Stimulated activated CD8-positive, alpha-beta memory T cell treated with anti-CD3 and anti-CD28 coated beads, Interleukin-7, amount 100 ng/mL, for 4 hours (primary cell): ENCODE measurements around the gene IL16.
"Not testable (repeated sequence)": the region's sequence is repeated elsewhere in the genome, so short reads cannot be mapped to it uniquely, and the experiment has no call there.

Source experiments
- DNase-seq, 2 donors: peaks; one replicate each; pipeline ENCODE4 v3.0.0-alpha.2; 2020; ENCODE audit warnings: low read depth in 2 of 2

The IL16 gene

DNA sequence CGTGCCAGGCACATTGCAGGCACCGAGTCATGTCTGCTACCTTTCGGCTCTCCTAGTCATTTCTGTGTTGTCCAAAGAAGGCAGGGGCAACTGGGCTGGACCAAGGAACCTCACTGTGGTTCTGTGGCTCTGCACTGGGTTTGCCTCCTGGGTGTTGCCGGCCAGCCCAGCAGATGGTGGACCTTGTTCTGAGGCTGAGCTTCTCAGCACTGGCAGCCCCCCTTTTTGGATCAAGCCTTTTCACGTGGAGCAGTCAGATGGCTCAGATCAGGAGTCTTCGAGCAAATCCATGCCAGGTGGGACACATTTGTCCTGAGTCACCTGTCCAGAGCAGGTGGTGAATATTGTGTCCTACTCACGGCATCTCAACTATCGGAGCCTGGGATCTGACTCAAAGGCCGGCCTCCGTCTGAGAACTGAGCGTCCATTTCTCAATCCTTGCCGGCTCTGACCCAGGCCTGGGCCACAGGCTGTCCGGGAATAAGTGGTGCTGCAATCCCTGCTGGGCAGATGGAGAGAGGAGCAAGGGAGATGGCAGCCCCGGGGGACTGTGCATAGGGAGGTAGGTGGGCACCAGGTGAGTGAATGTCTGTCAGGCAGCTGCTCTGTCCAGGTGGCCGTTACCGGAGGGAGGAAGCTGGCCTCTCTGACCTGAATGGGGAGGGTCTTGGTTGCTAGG lies at the start of gene IL16:
IL16 (plus strand) TSS at position 304 of the 679 bp plus-strand sequence. CDS start 28,521 bp downstream, outside the sequence.
- no peak for DNase-seq

DNA sequence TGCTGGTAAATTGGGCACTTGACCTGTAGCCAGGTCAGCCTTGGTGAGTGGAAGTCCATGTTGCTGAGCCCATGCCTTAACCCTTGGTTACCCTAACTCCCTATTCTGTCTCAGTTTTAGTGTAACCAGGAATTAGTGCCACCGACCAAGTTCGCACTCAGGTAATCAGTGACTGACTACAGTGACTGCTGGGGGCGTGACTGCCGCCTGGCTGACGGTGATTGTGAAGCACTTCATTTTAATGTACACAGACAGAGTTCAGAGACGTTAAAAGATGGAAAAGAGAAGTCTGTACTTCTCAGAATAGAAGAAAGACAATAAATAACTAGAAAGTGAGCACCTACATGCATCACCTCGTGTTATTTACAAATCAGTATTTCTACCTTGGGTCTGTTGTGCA lies 45.3 kb upstream of the IL16 start:
- no peak for DNase-seq

GRCh38 chr15:81152339-81152738 lies 44.3 kb upstream of the IL16 start:
- DNase-seq: no peak

DNA sequence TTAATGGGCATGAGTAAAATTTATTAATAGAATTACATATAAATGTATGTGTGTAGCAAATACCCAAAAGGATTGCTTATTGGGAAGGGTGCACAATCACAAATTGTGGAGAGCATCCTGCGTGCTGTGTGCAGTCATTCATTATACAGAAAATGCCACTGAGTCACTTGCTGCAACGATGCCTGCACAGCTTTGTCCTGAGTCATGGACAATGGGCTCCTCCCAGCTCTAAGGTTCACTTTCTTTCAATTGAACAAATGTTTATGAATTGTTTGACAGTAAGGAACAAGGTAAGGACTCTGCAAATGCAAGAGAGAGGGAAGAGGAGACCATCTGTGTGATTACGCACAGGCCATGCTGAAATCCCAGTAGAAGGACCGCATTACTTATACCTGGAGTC lies 43.9 kb upstream of the IL16 start:
- no peak for DNase-seq

DNA sequence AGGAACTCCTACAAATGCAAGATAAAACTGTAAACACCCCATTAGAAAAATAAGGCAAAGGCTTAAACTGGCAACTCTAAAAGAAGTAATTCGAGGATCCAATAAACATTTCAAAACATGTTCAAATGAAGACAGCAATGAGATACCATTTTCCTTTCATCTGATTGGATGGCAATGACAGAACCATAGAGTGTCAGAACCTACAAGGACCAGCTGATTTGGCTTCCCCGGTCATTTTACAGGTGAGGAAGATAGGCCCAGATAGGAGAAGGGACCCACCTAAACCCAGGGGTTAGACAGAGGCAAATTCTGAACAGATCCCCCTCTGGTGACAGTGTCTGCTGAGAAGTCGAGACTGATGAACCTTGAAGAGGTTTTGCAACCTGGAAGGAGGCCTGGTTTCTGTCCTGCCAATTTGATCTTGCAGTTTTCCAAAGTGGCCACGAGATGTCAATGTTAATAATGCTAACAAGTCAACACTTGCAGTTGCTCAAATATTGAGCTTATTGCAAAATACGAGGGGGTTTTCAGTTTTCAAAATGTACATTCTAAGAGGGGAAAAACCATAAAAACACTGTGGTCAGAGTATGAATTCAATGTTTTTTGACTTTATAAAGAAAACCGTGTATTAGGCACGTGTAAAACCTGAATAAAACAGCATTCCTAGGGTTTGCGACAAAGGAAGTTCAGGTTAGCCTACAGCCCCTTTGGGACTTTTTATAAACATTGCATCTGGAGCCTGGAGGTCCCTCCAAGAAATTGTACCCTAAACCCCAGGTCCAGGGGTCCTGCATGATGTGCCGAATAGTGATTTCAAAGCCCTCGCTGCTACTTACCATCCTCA lies 41.1 kb upstream of the IL16 start:
- no peak for DNase-seq

DNA sequence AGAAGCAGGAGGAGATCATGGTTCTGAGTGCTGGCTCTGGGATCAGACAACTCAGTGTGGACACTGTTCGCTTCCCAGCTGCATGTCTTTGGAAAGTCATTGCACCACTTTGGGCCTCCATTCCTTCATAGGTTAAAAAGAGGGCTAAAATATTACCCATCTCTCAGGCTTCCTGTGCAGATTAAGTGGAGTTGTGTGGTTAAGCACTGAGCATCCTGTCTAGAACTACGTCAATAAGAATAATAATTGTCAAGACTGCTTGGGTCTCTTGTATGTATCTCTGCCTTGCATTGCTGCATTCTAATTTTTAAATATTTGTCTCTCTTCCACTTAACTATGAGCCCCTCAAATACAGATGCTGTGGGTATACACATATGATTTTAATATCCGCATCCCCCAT lies 40.4 kb upstream of the IL16 start:
- no peak for DNase-seq

- DNase-seq: no peak
These were observed 39.3 kb upstream of the IL16 start for GRCh38 chr15:81157195-81157938.

DNA sequence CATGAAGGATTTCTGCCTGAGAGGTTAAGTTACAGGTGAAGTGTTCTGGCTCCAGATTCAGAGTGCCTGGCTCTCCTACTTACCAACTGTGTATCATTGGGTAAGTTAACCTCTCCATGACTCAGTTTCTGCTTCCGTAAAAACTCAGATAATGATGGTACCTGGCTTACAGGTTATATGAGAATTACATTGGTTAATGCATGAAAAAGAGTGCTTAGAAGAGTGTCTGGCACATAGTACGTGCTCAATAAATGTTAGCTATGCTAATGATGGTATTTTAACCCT lies 38.8 kb upstream of the IL16 start:
- no peak for DNase-seq

DNA sequence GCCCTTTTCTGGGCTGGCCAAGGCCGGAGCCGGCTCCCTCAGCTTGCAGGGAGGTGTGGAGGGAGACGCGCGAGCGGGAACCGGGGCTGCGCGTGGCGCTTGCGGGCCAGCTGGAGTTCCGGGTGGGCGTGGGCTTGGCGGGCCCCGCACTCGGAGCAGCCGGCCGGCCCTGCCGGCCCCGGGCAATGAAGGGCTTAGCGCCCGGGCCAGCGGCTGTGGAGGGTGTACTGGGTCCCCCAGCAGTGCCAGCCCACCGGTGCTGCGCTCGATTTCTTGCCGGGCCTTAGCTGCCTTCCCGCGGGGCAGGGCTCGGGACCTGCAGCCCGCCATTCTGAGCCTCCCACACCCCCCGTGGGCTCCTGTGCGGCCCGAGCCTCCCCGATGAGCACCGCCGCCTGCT lies 38.1 kb upstream of the IL16 start:
- not testable (repeated sequence) for DNase-seq

DNA sequence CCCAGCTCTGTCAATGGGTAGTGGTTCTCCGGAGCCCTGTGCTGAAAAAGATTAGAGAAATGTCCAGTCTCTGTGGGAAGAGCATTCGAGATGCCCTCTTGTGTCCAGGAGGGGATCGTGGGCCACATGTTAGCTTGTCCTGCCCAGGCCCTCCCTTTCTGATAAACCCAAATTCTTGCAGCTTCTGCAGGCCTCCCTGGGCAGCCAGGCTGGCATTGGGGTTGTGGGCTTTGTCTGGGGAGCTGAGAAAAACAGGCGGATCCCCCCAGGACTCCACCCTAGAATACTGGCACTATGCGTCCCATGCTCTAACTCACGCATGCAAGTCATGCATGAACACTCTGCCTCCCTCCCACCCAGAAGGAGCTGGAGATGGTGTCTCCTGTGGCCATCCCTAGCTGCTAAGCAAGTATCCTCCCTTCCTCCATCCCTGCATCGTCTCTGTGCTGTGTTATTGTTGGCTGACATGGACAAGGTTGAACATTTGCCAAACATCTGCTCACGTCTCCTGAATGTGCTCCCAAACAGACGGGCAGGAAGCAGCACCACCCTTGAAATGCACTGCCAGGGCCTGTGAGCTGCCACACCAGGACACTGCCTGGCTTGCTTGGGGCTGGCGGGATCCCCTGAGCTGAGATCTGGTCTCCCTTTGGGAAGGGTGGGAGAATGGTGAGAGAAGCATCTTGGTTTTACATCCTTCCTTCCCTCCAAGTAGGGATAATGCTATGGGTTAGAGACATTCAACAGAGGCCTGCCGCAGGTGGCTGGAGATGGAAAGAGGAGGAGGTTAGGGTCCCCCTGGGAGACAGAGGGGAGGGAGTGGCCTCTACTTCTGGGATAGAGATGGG lies 36.1 kb upstream of the IL16 start:
- DNase-seq: no peak

DNA sequence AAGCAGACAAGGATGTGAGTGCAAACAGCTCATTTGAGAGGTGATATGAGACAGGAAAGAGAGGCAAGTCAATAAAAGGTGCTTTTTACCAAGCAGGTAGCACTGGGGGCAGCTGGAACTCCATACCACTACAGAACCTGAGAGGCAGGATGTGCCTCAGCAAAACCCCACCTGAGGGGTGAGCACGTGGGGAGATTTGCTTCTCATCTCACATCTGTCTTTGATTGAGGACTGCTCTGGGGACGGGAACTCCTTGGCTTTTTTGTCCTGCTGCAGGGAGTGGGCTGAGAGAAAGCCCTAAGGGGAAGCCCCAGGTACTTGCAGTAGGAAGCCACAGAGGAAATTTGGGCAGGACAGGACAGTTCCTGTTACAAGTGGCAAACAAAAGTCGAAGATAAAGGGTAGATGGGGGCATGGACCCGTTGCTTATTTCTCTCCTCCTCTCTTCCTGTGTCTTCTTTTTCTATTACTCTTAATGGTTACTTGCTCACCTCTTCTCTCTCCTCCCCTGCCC lies 35.5 kb upstream of the IL16 start:
- no peak for DNase-seq

- no peak for DNase-seq
These were observed 34.8 kb upstream of the IL16 start for GRCh38 chr15:81161851-81162250.

DNA sequence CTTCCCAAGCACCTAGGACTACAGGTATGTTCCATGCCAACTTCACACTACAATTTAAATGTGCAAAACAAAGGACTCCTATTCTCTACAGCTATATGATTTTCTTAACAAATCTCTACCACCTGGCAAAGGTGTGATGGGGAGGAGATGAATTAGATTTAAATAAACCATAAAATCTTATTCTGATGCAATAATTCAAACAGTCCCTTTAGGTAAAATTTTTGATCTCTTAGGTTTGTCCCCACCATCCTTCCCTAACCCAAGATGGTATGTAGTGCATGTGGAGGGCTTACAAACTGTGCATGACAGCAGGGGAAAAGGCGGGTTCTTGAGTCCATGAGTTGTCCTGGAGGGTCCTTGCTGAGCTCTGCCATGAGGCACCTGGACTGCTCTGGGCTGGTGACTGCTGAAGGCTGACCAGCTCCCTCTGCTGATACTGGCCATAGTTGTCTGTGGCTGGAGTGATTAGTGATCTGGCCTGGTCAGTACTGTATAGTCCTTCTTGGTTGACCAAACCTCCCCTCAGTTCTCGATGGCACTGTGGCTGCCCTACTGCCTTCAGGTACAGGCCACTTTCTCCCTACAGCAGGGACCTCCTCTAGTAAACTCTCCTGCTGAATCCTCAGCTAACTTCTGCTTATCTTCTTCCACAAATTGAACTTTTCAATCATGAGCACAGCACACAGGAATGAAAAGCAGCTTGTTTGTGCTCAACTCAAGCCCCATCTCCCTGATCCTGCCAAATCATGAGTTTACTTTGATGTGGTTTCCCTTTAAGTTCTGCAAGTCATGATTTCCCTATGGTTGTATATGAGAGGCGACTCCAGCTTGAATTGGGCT lies 32.5 kb upstream of the IL16 start:
- no peak for DNase-seq

DNA sequence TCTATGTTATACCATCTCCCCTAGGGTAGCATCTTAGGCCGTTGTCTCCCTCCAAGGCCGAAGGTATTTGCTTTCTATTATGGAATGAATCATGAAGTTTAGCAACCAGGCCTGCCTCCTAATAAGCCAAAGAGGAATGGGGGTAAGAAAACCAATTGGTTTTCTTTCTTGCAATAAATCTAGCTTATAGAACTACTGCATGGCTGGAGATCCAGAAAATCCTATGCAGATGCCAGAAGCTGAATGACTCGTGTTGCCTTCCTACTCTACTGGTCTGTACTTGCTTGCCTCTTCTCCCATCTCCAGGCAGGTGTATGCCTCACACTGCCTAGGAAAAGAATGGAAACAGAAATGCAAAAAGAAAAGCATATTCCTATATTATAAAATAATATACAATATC lies 31.1 kb upstream of the IL16 start:
- DNase-seq: no peak

DNA sequence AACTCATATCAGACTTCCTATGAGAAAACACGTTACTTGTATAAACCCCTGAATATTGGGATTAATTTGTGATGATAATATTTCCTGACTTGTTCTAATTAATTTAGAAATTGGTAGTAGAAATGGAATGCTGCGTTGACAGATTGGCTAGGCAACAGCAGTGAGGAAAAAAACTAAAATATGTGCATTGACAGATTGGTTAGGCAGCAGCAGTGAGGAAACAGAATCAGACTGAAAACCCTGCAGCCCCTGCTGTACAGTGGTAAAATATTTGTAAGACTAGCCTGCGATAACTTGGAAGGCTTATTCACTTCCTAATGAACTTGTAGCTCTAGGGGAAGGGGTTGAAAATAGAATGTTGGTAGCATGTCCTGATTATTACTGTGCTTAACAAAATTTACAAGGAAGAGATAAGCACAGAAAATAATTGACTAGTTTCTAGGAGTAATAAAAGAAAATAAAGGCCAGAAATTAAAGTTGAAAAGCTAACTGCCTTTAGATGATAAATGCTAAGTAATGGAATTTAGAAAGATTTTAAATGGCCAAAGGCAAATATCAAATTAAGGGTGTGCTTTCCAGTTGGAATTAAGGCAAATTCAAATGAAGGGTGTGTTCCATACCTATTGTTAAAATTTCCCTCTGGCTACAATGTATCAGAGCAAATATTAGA lies 29.9 kb upstream of the IL16 start:
- DNase-seq: no peak

GRCh38 chr15:81168131-81168526 lies 28.6 kb upstream of the IL16 start:
- no peak for DNase-seq

GRCh38 chr15:81168644-81169043 lies 28.0 kb upstream of the IL16 start:
- no peak for DNase-seq

DNA sequence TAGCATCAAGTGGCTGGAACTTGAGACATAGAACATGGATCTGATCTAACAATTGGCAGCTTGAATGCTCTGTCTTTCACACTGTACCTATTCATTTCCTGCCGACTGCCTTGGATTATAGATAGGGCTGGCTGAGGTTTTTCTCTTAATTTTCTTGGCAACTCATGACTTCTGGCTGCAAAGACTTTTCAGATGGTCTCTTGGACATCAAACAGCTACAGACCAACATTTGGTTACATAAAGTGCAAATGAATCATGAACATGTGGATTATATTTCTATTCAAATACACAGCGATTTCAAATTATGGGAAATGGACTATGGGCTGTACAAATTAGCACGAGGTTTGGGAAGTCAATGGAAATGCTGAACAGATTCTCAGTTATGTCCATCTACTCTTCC lies 26.2 kb upstream of the IL16 start:
- DNase-seq: no peak

DNA sequence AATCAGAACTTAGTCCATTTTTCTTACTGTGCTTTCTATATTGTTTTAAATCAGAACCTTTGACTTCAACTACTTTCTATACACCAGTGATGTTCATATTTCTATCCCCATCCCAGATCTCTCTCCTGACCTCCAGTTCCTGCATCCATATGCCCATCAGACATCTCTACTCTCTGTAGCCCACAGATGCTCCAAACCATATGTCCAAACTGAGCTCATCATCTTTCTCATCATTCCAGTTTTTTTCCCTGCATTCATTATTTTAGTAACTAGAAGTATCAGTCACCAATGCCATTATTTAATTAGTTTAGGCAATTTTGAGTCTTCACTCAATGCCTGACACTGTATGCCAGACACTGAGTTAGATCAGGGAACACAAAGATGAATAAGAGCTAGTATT lies 25.4 kb upstream of the IL16 start:
- no peak for DNase-seq

GRCh38 chr15:81174125-81174791 lies 22.4 kb upstream of the IL16 start:
- DNase-seq: no peak
